ENCODE data around the gene GSK3A.

Gene GSK3A

DNA sequence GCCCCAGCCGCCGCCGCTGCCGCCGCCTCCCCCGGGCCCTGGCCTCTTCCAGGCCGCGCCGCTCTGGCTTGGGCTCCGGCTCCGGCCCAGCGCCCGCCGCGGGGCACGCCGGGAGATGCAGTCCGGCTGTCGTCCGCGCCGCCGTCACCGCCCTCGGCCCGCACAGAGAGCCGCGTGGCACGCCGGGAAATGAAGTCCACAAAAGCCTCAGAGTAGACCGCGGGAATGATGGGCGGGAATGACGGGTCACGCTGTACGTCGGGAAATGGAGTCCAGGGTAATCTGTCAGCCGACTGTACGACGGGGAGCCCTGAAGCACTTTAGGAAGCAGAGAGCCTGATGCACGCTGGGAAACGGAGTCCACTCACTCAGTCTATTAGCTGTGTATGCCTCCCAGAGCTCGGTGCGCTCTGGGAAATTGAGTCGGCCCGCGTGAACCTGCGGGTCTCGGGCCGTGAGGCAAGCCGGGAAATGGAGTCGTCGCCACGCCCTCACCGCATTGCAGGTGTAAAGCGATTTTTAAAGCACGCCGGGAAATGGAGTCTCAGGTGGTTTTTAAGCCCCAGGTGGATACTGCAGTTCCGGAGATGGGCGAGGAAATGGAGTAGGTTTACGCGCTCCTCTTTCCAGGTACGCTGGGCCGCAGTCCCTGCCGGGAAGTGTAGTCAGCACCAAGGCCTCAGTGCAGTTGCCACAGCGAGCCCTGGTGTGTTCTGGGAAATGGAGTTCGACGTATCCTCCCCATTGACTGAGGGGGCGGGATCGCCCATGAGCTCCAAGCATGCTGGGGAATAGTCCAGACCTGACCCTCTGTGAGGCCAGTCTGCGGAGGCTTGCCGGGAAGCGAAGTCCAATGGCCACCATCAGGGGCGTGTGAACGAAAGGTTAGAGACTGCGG, at the start of gene GSK3A:
TSS of gene GSK3A (minus strand) at position 91 of the 898 bp plus-strand sequence. CDS start 137 bp downstream, outside the sequence.
- DNase-seq (ENCODE audit: low spot score), result peak; percentile 98

DNA sequence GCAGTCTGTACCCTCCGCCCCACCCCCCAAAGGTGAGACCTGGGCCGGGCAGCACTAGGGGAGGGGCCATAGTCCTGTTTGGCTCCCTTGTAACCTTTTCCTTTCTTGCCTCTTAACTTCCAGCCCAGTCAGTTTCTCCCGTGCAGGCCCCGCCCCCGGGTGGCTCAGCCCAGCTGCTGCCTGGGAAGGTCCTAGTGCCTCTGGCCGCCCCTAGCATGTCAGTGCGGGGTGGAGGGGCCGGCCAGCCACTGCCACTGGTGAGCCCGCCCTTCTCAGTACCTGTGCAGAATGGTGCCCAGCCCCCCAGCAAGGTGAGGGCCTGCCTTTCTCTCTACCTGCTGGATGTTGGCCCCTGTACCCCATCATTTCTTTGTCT, 49.0 kb upstream of the GSK3A start:
- DNase-seq (ENCODE audit: low spot score), result no peak

DNA sequence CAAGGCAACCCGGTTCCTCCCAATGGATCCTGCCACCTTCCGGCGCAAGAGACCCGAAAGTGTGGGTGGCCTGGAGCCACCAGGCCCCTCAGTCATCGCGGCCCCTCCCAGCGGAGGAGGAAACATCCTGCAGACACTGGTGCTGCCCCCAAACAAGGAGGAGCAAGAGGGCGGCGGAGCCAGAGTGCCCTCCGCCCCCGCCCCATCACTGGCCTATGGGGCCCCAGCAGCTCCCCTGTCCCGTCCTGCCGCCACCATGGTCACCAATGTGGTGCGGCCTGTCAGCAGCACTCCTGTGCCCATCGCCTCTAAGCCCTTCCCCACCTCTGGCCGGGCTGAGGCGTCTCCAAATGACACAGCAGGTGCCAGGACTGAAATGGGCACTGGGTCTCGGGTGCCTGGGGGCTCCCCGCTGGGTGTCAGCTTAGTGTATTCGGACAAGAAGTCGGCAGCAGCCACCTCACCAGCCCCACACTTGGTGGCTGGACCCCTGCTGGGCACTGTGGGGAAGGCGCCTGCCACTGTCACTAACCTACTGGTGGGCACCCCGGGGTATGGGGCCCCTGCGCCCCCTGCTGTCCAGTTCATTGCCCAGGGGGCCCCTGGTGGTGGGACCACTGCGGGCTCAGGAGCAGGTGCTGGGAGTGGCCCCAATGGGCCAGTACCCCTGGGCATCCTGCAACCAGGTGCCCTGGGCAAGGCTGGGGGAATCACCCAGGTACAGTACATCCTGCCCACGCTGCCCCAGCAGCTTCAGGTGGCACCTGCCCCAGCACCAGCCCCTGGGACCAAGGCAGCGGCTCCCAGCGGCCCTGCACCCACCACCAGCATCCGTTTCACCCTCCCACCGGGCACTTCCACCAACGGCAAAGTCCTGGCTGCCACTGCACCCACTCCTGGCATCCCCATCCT, 48.4 kb upstream of the GSK3A start:
- no peak for DNase-seq (ENCODE audit: low spot score)

DNA sequence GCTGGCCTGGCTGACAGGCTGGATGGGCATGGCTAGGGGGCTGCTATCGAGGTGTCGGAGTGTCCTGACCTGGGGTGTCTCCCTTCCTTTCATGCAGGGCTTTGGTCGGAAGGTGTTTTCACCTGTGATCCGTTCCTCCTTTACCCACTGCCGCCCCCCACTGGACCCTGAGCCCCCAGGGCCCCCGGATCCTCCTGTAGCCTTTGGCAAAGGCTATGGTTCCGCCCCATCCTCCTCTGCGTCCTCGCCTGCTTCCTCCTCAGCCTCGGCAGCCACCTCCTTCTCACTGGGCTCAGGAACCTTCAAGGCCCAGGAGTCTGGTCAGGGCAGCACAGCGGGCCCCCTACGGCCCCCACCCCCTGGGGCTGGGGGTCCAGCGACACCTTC, 47.7 kb upstream of the GSK3A start:
- DNase-seq (ENCODE audit: low spot score), result no peak

DNA sequence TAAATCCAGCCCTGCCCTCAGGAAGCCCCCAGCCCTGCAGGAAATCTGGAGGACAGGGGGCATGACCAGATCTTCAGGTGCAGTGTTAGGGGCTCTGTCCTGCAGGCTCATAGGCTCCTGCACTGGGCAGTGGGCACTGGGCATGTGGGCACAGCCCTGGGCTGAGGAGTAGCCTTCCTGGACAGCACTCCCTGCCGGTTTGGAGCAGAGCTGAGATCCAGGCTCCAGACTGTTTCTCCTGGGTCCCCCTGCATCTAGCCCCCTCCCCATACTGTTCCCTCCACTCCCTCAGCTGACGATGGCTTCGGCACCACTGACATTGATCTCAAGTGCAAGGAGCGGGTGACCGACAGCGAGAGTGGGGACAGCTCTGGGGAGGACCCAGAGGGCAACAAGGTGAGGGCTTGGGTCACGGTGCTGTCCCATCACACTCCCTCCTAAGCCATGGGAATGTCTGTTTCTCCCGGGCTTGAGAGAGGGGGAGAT, 47.2 kb upstream of the GSK3A start:
- DNase-seq (ENCODE audit: low spot score), result no peak

DNA sequence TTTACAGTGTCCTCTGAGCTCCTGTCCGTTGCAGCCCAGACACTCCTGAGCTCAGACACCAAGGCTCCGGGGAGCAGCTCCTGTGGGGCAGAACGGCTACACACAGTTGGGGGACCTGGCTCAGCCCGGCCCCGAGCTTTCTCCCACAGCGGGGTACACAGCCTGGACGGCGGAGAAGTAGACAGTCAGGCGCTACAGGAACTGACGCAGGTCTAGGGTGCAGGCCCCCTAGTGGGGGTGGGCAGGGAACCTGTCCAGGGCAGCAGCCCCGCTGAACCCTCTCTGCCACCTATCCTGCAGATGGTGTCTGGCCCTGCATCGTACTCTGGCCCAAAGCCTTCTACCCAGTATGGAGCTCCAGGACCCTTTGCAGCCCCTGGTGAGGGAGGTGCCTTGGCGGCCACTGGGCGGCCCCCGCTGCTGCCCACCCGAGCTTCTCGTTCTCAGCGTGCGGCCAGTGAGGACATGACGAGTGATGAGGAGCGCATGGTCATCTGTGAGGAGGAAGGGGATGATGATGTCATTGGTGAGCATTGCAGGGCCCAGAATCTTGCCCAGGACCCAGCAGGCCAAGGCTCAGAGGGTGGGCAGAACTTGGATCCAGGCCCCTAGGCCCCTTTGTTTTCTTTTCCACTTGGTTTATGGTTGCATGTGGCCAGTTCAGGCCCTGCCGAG, 46.6 kb upstream of the GSK3A start:
- DNase-seq (ENCODE audit: low spot score), result no peak

DNA sequence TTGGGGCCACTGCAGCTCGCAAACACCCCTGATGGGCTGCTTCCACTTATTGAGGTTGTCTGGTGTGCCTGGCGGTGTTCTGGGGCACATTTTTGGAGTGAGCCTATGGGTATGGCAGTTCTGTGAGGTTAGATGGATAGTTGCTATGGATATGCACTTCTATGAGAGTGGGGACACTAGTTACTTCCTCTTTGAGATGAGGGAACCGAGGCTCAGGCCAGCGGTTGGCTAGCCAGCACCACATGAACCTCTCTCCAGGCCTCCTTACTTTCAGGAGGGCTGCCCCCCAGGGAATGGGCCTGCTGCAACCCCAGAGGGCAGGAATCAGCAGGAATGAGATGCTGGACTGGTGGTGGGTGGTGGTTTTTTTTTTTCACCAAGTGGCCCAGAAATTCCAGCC, 46.0 kb upstream of the GSK3A start:
- no peak for DNase-seq (ENCODE audit: low spot score)

DNA sequence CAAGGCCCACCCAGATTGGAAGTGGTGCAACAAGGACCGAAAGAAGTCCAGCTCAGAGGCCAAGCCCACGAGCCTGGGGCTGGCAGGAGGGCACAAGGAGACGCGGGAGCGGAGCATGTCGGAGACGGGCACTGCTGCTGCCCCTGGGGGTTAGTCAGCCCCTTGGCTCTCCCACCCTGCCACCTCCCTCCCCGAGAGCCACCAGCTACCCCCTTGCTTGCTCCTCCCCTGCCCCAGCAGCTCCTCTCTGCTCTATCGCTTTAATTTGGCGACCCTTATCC, 45.4 kb upstream of the GSK3A start:
- no peak for DNase-seq (ENCODE audit: low spot score)

DNA sequence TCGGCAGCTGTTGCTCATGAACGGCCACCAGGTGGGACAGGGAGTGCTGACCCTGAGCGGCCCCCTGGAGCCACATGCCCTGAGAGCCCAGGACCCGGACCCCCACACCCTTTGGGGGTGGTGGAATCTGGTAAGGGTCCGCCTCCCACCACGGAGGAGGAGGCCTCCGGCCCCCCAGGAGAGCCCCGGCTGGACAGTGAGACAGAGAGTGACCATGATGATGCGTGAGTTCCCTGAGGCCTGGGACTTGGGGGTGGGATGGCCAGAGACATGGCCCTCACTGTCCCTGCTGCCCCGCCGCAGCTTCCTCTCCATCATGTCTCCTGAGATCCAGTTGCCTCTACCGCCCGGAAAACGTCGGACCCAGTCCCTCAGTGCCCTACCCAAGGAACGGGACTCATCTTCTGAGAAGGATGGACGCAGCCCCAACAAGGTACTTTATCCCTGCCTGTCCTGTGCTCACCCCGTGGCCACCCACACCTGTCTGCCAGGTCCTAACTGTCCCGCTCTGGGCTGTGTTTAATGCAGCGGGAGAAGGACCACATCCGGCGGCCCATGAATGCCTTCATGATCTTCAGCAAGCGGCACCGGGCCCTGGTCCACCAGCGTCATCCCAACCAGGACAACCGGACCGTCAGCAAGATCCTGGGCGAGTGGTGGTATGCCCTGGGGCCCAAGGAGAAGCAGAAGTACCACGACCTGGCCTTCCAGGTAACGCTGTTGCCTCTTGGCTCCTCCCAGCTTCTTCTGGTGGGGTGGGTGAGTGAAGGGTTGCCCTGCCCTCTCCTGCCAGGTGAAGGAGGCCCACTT, 44.8 kb upstream of the GSK3A start:
- DNase-seq (ENCODE audit: low spot score), result no peak

DNA sequence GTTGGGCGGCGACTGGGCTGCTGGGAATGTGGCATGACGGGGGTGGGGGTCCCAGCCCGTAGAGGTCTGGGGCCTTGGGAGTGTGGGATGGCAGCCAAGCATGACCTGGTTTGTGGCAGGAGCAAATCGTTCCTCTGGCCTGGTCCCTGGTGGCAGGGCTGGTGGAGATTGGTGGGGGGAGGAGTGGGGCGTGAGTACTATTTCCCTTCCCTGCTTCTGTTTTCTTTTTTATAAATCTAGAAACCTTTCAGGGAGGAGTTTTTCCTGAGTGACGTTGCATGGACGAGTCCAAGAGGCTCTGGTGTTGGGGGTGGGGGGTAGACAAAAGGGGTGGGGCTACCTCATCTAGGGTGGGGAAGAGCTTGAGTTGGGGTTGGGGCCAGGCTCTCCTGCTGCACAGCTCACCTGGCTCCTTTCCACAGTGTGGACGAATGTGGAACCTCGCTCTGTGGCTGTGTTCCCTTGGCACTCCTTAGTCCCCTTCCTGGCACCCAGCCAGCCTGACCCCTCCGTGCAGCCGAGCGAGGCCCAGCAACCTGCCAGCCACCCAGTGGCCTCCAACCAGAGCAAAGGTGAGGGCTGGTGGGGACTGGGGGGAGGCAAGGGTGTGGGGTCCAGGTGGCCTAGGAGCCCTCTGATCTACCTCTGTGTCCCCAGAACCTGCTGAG, 44.1 kb upstream of the GSK3A start:
- no peak for DNase-seq (ENCODE audit: low spot score)

DNA sequence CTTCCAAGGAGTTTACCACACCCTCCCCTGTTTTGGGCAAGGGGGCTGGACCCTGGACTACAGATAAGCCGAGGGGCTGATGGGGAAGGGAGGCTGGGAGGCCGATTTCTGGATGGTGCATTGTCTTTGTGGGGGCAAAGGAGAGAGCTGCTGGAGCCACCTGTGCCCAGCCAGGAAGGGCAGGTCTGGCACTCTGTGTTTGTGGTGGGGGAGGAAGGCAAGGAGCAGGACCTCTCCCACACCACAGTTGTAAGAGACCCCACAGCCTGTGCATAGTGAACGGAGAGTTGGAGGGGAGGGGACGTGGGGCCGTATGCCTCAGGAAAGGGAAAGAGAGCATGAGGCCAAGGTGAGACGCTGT, 43.6 kb upstream of the GSK3A start:
- DNase-seq (ENCODE audit: low spot score), result no peak

DNA sequence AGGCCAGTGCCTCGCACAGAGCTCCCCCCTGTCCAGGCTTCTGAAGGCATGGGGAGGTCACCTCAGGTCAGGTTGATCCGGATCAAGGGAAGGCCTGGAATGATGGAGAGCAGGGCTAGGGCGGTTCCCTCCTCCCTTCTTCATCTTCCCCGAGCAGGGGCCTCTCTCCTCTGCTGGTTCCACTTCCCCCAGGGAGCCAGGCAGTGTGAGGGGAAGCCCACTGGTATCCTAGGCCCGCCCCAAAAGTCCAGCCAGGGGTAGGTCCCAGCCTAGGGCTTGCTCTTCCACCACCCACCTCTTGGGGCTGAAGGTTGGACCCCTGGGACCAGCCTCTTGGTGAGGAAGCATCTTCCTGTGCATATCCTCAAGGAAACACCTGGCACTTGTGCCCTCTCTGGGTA, 43.1 kb upstream of the GSK3A start:
- DNase-seq (ENCODE audit: low spot score), result no peak

DNA sequence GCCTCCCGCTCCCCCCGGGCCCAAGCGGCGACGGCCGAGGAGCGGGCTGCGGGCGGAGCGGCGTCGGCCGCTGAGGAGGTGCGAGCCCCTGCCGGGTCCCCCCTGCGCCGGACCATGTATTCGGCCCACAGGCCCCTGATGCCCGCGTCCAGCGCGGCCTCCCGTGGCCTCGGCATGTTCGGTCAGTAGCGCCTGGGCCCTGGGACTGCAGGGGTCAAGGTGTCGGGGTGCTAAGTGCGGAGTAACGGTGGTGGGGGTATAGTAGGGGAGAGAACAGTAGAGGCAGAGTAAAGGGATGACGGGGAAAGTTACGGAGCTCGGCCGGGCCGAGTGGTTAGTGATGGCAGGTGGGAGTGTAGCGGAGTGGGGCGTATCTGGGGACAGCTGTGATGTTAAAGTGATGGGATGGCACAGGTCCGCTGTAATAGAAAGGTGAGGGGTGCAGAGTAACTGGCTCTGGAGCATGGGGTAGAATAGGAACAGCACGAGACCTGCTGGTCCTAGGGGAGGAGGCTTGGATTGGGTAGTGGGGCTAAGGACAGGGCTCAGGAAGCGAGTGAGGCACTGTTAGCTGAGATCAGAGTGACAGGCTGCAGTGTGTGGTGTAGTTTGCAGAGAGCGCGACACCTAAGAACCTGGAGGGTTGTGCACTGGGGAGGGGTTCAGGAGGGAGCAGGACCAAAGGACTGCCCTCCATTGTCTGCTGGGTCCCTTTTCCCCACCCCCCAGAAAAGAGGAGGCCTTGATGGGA, 42.4 kb upstream of the GSK3A start:
- DNase-seq (ENCODE audit: low spot score), result peak; percentile 69

DNA sequence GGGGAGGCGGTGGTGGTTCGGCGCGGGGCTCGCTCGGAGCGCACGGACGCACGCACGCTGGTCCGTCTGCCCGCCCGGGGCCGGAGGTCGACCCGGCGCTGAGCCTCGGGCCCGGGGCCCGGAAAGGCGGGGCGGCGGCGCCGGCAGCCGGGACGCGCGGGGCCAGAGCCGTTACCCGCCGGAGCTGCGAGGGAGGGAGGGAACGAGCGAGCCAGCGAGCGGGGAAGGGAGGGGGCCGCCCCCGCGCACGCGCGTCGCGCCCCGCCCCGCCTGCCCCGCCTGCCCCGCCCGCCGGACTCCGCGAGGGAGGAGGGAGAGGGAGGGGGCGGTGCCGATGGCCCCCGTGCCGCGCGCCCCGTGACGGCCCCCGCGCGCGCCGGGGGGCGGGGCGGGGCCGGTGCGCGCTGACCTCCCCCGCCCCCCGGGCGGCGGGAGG, 41.7 kb upstream of the GSK3A start:
- no peak for DNase-seq (ENCODE audit: low spot score)

DNA sequence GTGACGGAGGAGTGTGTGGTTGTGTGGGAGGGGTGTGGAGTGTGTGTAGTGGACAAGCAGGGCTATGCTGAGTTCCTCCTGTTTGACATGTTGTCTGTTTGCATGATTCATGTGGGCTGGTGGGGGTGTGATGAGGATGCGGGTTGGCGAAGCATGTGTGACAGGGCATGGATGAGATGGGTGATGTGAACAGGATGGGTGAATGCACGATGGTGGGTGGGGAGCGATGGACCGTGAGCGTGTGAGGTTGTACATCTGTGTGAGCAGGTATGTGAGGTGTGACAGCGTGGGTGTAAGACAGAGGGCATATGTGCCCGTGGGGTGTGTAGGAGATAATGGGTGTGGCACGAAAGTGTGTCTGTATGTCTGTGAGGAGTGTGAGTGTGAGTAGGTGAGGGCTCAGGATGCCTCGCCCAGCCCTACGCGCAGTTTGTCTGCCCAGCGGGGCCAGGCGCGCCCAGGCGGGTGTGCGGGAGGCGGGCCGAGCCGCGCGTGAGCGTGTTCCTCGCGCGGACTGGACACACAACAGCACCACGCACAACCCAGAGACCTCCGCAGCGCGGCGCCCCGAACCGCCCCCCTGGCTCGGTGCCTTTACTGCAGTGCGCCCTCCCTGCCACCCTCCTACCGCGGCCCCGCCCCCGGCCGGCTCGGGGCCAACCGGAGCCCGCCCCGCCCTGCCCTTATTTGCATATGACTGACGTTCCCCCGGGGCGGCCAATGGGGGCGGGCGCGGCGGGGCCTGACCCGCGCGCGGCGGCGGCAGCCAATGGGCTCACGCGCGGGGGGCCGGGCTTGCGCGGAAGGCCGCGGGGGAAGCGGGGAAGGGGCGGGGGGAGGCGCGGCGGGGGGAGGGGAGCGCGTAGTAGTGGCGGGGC, 41.0 kb upstream of the GSK3A start:
- DNase-seq (ENCODE audit: low spot score), result peak; percentile 97

DNA sequence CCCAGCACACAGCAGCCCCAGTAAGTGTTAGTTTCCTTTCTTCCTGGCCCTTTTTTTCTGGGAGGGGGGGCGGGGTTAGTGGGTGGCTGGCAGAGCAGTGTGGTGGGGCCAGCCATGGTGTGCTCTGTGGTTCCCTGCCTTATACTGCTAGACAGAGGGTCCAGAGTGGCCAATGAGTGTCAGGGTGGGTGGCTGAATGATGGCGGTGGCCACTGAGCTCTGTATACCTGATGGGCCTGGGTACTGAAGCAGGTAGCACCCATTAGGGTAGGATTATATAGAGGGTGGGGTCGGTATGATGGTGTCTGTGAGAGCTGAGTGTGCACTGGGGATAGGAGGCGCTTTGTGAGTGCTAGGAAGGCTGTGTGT, 40.4 kb upstream of the GSK3A start:
- DNase-seq (ENCODE audit: low spot score), result peak; percentile 51

DNA sequence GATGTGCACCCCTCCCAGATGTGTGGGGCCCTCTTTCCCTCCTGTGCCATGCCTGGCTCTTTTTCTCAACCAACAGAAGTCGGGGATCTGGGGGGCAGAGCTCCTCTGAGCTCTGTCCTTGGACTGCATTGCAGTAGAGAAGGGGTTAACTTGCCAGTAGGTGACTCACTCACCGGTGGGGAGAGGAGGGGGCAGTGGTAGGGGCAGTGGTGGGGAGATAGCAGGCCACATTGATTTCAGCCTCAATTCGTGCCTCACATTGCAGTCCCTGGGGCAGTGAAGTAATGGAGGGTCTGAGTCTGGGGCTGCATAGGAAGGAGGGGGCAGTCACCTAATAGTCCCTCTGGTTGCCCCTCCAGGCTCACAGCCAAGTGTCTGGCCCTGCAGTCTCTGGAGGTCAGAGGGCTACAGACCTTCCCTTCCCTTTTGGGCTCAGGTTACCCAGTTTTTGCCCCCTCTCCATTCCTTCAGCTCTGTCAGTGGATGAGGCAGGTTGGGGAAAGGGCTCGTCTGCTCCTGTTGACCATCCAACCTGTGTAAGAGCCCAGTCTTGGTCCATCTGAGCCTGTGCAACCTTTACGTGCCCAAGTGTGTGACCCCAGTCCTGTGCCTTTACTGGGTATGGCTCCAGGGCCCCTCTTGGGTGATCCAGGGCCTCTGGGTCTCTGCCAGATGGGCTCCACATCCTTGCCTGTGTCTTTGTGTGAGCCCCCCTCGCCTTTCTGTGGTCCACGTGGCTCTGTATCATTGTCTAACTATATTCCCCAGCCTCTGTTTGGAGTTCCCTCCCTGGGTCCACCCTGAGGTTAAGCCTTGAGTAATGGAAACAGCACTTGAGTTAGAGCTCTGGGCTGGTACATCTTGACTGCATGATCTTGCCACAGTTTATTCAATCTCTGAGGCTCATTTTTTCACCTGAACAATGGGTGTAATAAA, 39.7 kb upstream of the GSK3A start:
- peak; percentile 56 for DNase-seq (ENCODE audit: low spot score)

DNA sequence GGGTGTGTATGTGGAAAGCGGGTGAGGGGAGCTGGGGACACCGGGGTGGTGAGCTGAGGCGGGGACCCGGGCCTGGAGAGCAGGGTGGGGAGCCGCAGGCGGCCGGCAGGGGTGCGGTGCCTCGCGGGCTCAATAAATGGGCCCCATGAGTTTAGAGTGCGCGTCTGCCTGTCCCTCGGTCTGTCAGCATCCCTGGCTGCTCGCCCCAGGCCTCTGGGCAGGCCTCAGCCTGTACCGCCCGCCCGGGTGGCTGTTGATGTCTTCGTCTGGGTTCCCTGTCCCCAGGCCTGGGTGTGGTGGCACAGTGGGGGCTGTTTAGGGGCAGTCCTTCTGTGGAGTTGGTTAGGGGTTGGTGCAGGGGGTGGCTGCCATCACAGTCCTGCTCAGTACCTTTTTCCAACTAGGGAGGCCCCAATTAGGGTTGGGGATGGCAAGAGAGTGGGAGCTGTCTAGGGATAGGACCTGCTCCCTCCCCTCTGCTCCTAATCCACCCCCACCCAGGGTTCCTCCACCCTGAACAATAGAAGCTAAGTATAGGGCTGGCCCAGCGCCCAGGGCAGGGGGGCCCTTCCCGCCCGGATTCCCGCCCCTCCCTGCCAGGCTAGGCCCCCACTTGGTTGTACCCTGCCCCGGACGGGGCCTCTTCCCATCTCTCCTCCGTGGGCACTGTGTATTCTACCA, 38.9 kb upstream of the GSK3A start:
- DNase-seq (ENCODE audit: low spot score), result peak; percentile 74
